Caco-2 (cell line): ENCODE results near the gene TOPAZ1. TPM values are rescaled to one million over a fixed set of nuclear protein-coding genes. Genes with fewer than 3 reads are reported as not detected.

Source experiments
- BruUV-seq: library from RNA; stranded (reverse); fragments of 400-500 nt; replicated peaks from 2 replicates; lab custom pipeline; 2021; lab: Mats Ljungman, UMichigan
- CTCF ChIA-PET: fragments of 300-600 bp; sonication (Branson Sonifier 250); formaldehyde crosslinking; loops from one replicate; lab custom pipeline; 2022; ENCODE audit warnings: antibody characterized with exemption; lab: Charles Lee
- POLR2A ChIA-PET: fragments of 300-600 bp; sonication (Branson Sonifier 250); formaldehyde crosslinking; loops from one replicate; lab custom pipeline; 2022; ENCODE audit warnings: antibody characterized with exemption; lab: Charles Lee
- DNase-seq, 2 experiments: peaks; one replicate each; pipeline versions ENCODE4 v3.0.0 to v3.0.0-alpha.2; 2020 to 2022
- H3K27me3 ChIP-seq: replicated peaks from 2 replicates; pipeline ENCODE4 v1.6.0; 2011; ENCODE audit warnings: low read length; ENCODE audit not compliant: control insufficient read depth, insufficient read depth
- H3K36me3 ChIP-seq: 2 replicates; pipeline ENCODE4 v1.5.1; 2011; ENCODE audit warnings: low read length; ENCODE audit not compliant: control insufficient read depth, insufficient read depth
- H3K4me1 ChIP-seq: fragments of 250-450 bp; sonication (Bioruptor Pico); 2 replicates; pipeline ENCODE4 v1.5.1; 2020; ENCODE audit warnings: mild to moderate bottlenecking
- H3K4me3 ChIP-seq: 2 replicates; pipeline ENCODE4 v1.5.1; 2011; ENCODE audit warnings: low read depth, mild to moderate bottlenecking, control low read depth, low read length
- H3K9me3 ChIP-seq: fragments of 250-450 bp; sonication (Bioruptor Pico); 2 replicates; pipeline ENCODE4 v1.5.1; 2020; ENCODE audit warnings: mild to moderate bottlenecking, moderate library complexity
- H3K27ac Mint-ChIP-seq: one replicate; pipeline ENCODE4 v1.8.0; 2022; ENCODE audit warnings: mixed read lengths; ENCODE audit not compliant: unreplicated experiment
- H3K27me3 Mint-ChIP-seq: one replicate; pipeline ENCODE4 v1.8.0; 2022; ENCODE audit warnings: mixed read lengths; ENCODE audit not compliant: insufficient read depth, unreplicated experiment
- H3K36me3 Mint-ChIP-seq: one replicate; pipeline ENCODE4 v1.8.0; 2022; ENCODE audit warnings: mild to moderate bottlenecking, mixed read lengths; ENCODE audit not compliant: insufficient read depth, unreplicated experiment
- H3K4me1 Mint-ChIP-seq: one replicate; pipeline ENCODE4 v1.8.0; 2022; ENCODE audit warnings: low read depth, mixed read lengths; ENCODE audit not compliant: unreplicated experiment
- H3K4me3 Mint-ChIP-seq: one replicate; pipeline ENCODE4 v1.8.0; 2022; ENCODE audit warnings: mild to moderate bottlenecking, moderate library complexity, mixed read lengths; ENCODE audit not compliant: unreplicated experiment
- H3K9me3 Mint-ChIP-seq: one replicate; pipeline ENCODE4 v1.8.0; 2022; ENCODE audit warnings: mixed read lengths; ENCODE audit not compliant: unreplicated experiment
- CTCF ChIP-seq, 2 experiments: fragments of 200-600 bp in 1 of 2; IDR thresholded peaks; 1 replicate in 1 of 2; 2 replicates in 1 of 2; pipeline versions ENCODE4 v1.5.1 to v1.8.0; 2011 to 2022; ENCODE audit warnings: antibody characterized with exemption in 1 of 2, control low read depth in 1 of 2, inconsistent platforms in 1 of 2, low read depth in 1 of 2, low read length in 1 of 2, mild to moderate bottlenecking in 1 of 2, moderate library complexity in 1 of 2; ENCODE audit not compliant: insufficient read depth in 1 of 2, severe bottlenecking in 1 of 2, unreplicated experiment in 1 of 2
- intact Hi-C: fragments of 100-400 bp; cut with micrococcal nuclease; formaldehyde crosslinking; loops from one replicate; pipeline ENCODE4 v1.10.0; 2022; ENCODE audit not compliant: unreplicated experiment
- total RNA-seq: library from RNA; stranded (reverse); gene quantifications from 2 replicates; pipeline ENCODE4 v1.2.3, GENCODE V29; 2022

The TOPAZ1 gene
- total RNA-seq, 1 experiment from 2014 or later, result not detected

- Mint-ChIP-seq H3K4me1 (peaks cover 32% of the 10 kb centered on the region), H3K9me3 (no peaks in the 10 kb centered on the region), H3K4me3 (no peak overlapping the region), H3K36me3 (no peaks in the 10 kb centered on the region), H3K27ac (no peak overlapping the region), H3K27me3 (no peaks in the 10 kb centered on the region)
- peaks cover 7% of the 10 kb centered on the region; the same call in 1 of the 2 replicates for H3K9me3 ChIP-seq
- DNase-seq, result no peak
- TF ChIP-seq CTCF (IDR thresholded peaks at IDR 0.05; ENCODE audit: insufficient read depth in 1 of 2, low read depth in 1 of 2, low read length in 1 of 2, severe bottlenecking in 1 of 2, unreplicated experiment in 1 of 2), result no peak
- BruUV-seq, result no TSS peak
- no peak overlapping the region for H3K4me3 ChIP-seq
- H3K36me3 ChIP-seq, result no peaks in the 10 kb centered on the region
- ChIA-PET POLR2A (no interaction called here), CTCF (no interaction called here)
- H3K4me1 ChIP-seq, result peaks cover 21% of the 10 kb centered on the region
- intact Hi-C loops, result no loop called here
- no peaks in the 10 kb centered on the region for H3K27me3 ChIP-seq
Measured at GRCh38 chr3:44353355-44353924, 111.8 kb downstream of the TOPAZ1 start.

- H3K36me3 Mint-ChIP-seq, result peaks cover 5% of the 10 kb centered on the region
- intact Hi-C loops, result no loop called here
- H3K4me3 Mint-ChIP-seq, result no peak overlapping the region
- POLR2A ChIA-PET, result no interaction called here
- H3K27ac Mint-ChIP-seq, result no peak overlapping the region
- TF ChIP-seq CTCF (IDR thresholded peaks at IDR 0.05; ENCODE audit: insufficient read depth in 1 of 2, low read depth in 1 of 2, low read length in 1 of 2, severe bottlenecking in 1 of 2, unreplicated experiment in 1 of 2), result no peak
- Histone ChIP-seq H3K4me1 (peaks cover 25% of the 10 kb centered on the region), H3K4me3 (no peak overlapping the region), H3K36me3 (no peaks in the 10 kb centered on the region), H3K9me3 (peaks cover 7% of the 10 kb centered on the region; the same call in 1 of the 2 replicates), H3K27me3 (no peaks in the 10 kb centered on the region)
- DNase-seq, result no peak
- peaks cover 29% of the 10 kb centered on the region for H3K4me1 Mint-ChIP-seq
- CTCF ChIA-PET, result no interaction called here
- no peaks in the 10 kb centered on the region for H3K9me3 Mint-ChIP-seq
- no TSS peak for BruUV-seq
- no peaks in the 10 kb centered on the region for H3K27me3 Mint-ChIP-seq
Measured at GRCh38 chr3:44355362-44356033, 113.8 kb downstream of the TOPAZ1 start.

- peak; percentile 87 to 93 for DNase-seq
- Histone ChIP-seq H3K27me3 (no peaks in the 10 kb centered on the region), H3K4me3 (no peak overlapping the region), H3K4me1 (peaks cover 57% of the 10 kb centered on the region), H3K36me3 (no peaks in the 10 kb centered on the region), H3K9me3 (no peaks in the 10 kb centered on the region)
- intact Hi-C loops, result loop anchor here (1.0 kb wide), 1 partner anchor 21 kb away; the partner anchor contains the start of gene TCAIM
- H3K4me1 Mint-ChIP-seq, result peaks cover 29% of the 10 kb centered on the region
- no peaks in the 10 kb centered on the region for H3K27me3 Mint-ChIP-seq
- H3K36me3 Mint-ChIP-seq, result peaks cover 5% of the 10 kb centered on the region
- TSS peak; percentile 14 for BruUV-seq
- peak overlapping the region; percentile 69 for H3K4me3 Mint-ChIP-seq
- H3K27ac Mint-ChIP-seq, result peak overlapping the region; percentile 94
- no peaks in the 10 kb centered on the region for H3K9me3 Mint-ChIP-seq
- TF ChIP-seq CTCF (IDR thresholded peaks at IDR 0.05; ENCODE audit: insufficient read depth in 1 of 2, low read depth in 1 of 2, low read length in 1 of 2, severe bottlenecking in 1 of 2, unreplicated experiment in 1 of 2), result no peak
- CTCF ChIA-PET, result interaction anchor here (0.7 to 1.0 kb wide), 2 partner anchors 21 to 152 kb away, joined by 3 to 5 read pairs; partner anchors contain the start of gene TCAIM
- POLR2A ChIA-PET, result interaction anchor here (0.5 to 1.6 kb wide), 4 partner anchors 21 to 152 kb away, joined by 3 to 34 read pairs (median 4); partner anchors contain the start of gene TCAIM
Measured at GRCh38 chr3:44359146-44359751, 117.6 kb downstream of the TOPAZ1 start.
